ENCODE results near the gene DNAI1.

Gene DNAI1

GRCh38 chr9:34440017-34440416 is 18.6 kb upstream of the DNAI1 start:
- DNase-seq (ENCODE audit: insufficient read length, low spot score) = no peak
- FAIRE-seq = no peak
- TF ChIP-seq POLR2A (IDR thresholded peaks at IDR 0.05; ENCODE audit: low read depth, low read length) = no peak

- FAIRE-seq (no peak), DNase-seq (ENCODE audit: insufficient read length, low spot score) (no peak)
- no peak for TF ChIP-seq POLR2A (IDR thresholded peaks at IDR 0.05; ENCODE audit: low read depth, low read length)
These were observed 15.8 kb upstream of the DNAI1 start for GRCh38 chr9:34442770-34443169.

GRCh38 chr9:34443533-34443932 is 15.1 kb upstream of the DNAI1 start:
- DNase-seq (ENCODE audit: insufficient read length, low spot score) = no peak
- no peak for FAIRE-seq
- no peak for TF ChIP-seq POLR2A (IDR thresholded peaks at IDR 0.05; ENCODE audit: low read depth, low read length)

- DNase-seq (ENCODE audit: insufficient read length, low spot score) (no peak), FAIRE-seq (no peak)
- no peak for TF ChIP-seq POLR2A (IDR thresholded peaks at IDR 0.05; ENCODE audit: low read depth, low read length)
These were observed 14.6 kb upstream of the DNAI1 start for GRCh38 chr9:34443976-34444375.

- TF ChIP-seq POLR2A (IDR thresholded peaks at IDR 0.05; ENCODE audit: low read depth, low read length) = no peak
- DNase-seq (ENCODE audit: insufficient read length, low spot score) = no peak
- no peak for FAIRE-seq
These were observed 12.1 kb upstream of the DNAI1 start for GRCh38 chr9:34446468-34446891.

GRCh38 chr9:34446951-34447350 is 11.7 kb upstream of the DNAI1 start:
- no peak for FAIRE-seq
- no peak for DNase-seq (ENCODE audit: insufficient read length, low spot score)
- TF ChIP-seq POLR2A (IDR thresholded peaks at IDR 0.05; ENCODE audit: low read depth, low read length) = no peak

- TF ChIP-seq POLR2A (IDR thresholded peaks at IDR 0.05; ENCODE audit: low read depth, low read length) = no peak
- FAIRE-seq (no peak), DNase-seq (ENCODE audit: insufficient read length, low spot score) (no peak)
These were observed 8.0 kb upstream of the DNAI1 start for GRCh38 chr9:34450644-34451043.

GRCh38 chr9:34451135-34451534 is 7.5 kb upstream of the DNAI1 start:
- DNase-seq (ENCODE audit: insufficient read length, low spot score) = no peak
- TF ChIP-seq POLR2A (IDR thresholded peaks at IDR 0.05; ENCODE audit: low read depth, low read length) = no peak
- no peak for FAIRE-seq

- DNase-seq (ENCODE audit: insufficient read length, low spot score) (peak; percentile 55), FAIRE-seq (peak; percentile 73)
- no peak for TF ChIP-seq POLR2A (IDR thresholded peaks at IDR 0.05; ENCODE audit: low read depth, low read length)
These were observed 7.1 kb upstream of the DNAI1 start for GRCh38 chr9:34451545-34451944.

- FAIRE-seq = no peak
- no peak for DNase-seq (ENCODE audit: insufficient read length, low spot score)
- no peak for TF ChIP-seq POLR2A (IDR thresholded peaks at IDR 0.05; ENCODE audit: low read depth, low read length)
These were observed 6.0 kb upstream of the DNAI1 start for GRCh38 chr9:34452568-34452967.

- TF ChIP-seq POLR2A (IDR thresholded peaks at IDR 0.05; ENCODE audit: low read depth, low read length) = no peak
- DNase-seq (ENCODE audit: insufficient read length, low spot score) (peak; percentile 33), FAIRE-seq (no peak)
These were observed 4.0 kb upstream of the DNAI1 start for GRCh38 chr9:34454571-34455065.

GRCh38 chr9:34456151-34456550 is 2.5 kb upstream of the DNAI1 start:
- no peak for DNase-seq (ENCODE audit: insufficient read length, low spot score)
- FAIRE-seq = no peak
- TF ChIP-seq POLR2A (IDR thresholded peaks at IDR 0.05; ENCODE audit: low read depth, low read length) = no peak

GRCh38 chr9:34456746-34457145 is 1.9 kb upstream of the DNAI1 start:
- no peak for TF ChIP-seq POLR2A (IDR thresholded peaks at IDR 0.05; ENCODE audit: low read depth, low read length)
- FAIRE-seq = no peak
- no peak for DNase-seq (ENCODE audit: insufficient read length, low spot score)

- FAIRE-seq = no peak
These were observed 1.2 kb upstream of the DNAI1 start for GRCh38 chr9:34457266-34458012.

GRCh38 chr9:34458959-34459340 is 345 bp downstream of the DNAI1 start:
- DNase-seq (ENCODE audit: insufficient read length, low spot score) (no peak), FAIRE-seq (no peak)
- no peak for TF ChIP-seq POLR2A (IDR thresholded peaks at IDR 0.05; ENCODE audit: low read depth, low read length)

More at GRCh38 chr9:34457266-34458012, 1.2 kb upstream of the DNAI1 start:
- DNase-seq (ENCODE audit: insufficient read length, low spot score) = peak; percentile 52
- TF ChIP-seq POLR2A (IDR thresholded peaks at IDR 0.05; ENCODE audit: low read depth, low read length) = peak; percentile 55; the same call in 1 of the 2 replicates

All from H54 (cell line).